T-helper 22 cell (primary cell): ENCODE results near the gene A2ML1.
"Not testable (repeated sequence)": the region's sequence is repeated elsewhere in the genome, so short reads cannot be mapped to it uniquely, and the experiment has no call there.

Experiments
- DNase-seq: peaks from one replicate; pipeline ENCODE4 v3.0.0-alpha.2; 2020; ENCODE audit warnings: low read depth

Gene A2ML1

DNA sequence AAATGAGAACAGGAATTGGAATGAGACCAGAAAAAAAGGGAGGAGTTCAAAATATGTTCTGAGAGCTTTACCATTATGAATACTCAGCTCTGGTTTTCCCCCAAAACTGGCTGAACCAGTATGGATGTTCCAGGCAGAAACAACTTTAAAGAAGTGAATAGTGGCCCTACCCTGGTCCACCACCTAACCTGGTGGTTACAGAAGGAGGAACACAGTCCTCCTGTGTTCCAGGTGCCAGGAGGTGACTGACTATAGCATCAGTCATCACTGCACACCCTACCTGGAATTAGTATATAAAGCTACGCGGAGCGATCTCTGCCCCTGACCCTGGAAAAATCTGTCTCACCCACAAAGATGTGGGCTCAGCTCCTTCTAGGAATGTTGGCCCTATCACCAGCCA lies at the start of gene A2ML1:
Gene A2ML1, plus strand, starts transcription at position 324 of the 400 bp plus-strand sequence. Its CDS starts 31 bp downstream, at position 355.
- no peak for DNase-seq

DNA sequence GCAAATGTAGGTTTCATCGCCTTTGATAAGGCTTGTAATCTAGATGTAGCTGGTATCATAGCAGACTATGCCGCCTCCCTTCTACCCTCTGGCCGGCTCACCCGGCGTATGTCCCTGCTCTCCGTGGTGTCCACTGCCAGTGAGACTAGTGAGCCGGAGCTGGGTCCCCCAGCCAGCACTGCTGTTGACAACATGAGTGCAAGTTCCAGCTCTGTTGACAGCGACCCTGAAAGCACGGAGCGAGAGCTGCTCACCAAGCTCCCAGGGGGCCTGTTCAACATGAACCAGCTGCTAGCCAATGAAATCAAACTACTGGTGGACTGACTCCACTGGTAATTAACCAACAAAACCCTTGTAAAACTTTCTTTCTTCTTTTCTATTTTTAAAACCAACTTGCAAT lies 49.0 kb upstream of the A2ML1 start:
- DNase-seq = no peak

DNA sequence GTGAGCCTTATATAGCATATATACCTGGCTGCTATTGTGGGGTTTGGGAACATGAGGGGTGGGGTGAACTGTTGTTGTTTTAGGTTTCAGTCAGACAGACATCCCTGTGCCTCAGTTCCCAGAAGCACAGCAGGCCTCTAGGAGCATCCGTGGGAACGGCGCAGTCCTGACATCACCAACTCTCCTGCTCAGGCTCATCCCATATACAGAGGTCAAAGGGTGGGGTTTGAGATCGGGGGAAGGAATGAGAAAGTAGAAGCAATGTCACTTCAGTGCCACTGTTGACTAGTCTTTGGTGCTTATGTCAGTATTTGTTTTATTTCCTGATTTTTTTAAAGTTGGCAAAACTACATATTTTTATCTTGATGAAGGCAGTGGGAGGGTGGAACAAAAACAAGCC lies 43.1 kb upstream of the A2ML1 start:
- no peak for DNase-seq

DNA sequence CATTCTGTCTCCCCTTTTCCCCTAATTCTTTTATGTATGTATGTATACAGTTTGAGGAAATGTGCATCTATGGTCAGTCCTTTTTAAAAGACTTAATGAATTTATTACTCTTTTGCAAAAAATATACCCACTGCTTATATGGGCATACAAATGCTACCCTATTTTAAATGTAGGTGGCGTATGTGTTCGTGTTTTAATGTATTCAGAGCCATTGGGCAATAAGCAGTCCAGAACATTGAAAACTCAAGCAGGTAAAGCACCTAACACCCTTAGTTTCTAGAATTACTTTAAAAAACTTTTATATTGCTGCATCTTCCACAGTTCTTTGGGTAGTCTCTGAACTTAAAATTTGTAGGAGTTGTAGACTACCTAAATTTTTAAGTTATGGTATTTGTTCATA lies 42.6 kb upstream of the A2ML1 start:
- no peak for DNase-seq

DNA sequence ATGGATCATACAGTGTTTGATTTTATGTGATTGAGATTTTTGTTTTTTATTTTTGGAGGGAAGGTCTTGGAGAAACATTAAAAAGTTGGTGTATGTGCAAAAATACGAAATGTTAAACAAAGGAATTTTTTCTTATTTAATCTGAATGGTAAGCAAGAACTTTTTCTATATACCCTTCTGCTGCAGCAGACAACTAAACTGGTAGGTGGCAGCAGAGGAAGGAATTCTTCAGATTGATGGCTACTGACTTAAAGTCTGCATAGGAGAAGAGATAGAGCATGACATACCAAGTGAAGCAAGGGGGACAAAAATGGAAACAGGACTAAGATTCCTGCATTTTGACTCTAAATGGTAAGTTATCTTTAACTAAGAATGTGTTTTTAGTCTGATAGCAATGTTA lies 42.0 kb upstream of the A2ML1 start:
- DNase-seq = no peak

DNA sequence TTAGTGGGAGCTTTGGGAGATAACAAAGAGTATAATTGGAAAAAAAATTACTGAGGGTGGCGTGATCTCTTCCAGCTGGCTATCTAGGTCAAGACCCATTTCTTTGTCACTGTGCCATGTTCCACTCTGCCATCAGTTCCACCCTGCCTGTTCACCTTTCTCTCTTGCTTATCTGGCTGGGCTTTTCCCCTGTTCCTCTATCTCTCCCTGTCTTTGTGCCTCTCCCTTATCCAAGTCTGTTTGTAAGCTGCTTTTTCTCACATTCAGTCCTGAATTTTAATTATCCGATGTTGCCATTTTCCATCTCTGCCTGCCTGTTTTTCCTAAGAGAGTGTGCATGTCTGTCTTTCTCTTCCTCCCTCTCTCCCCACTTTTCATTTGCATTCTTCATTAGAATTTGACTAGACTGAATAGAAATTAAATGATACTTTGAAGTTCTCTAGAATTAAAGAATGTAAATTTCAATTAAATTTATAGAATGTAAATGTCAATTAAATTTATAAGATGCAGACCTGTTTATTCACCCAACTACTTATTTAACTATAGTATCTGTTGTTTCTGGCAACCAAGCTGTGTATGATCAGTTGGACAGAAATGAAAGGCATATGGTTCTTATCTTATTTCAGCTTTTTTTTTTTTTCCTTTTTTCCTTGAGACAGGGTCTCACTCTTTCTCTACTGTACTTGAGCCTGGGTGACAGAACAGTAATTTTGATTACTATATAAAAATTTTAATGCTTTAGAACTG lies 40.9 kb upstream of the A2ML1 start:
- no peak for DNase-seq

DNA sequence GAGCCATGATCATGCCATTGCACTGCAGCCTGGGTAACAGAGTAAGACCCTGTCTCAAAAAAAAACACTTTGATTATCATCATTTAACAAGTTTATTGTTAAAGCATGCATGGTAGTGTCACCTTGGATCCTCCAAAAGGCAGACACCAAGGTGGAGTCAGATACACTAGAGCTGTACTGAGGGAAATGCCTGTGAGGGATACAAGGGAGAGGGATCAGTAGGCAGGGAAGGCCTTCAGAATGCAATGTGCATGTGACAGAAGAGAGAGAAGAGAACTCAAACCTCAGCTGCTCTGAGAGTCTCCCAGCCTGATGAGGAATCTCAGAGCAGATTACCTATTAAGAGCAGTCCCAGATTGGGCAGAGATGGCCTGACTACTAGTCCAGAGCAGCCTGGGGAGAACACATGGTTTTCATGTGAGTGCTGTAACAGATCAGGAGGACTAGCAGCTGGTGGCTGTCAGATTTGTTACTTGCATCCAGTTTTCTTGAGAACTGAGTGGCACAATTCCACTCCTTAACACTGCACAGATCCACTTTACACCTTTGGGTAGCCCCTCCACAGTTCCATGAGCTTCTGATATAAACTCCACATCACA lies 38.0 kb upstream of the A2ML1 start:
- DNase-seq = no peak

DNA sequence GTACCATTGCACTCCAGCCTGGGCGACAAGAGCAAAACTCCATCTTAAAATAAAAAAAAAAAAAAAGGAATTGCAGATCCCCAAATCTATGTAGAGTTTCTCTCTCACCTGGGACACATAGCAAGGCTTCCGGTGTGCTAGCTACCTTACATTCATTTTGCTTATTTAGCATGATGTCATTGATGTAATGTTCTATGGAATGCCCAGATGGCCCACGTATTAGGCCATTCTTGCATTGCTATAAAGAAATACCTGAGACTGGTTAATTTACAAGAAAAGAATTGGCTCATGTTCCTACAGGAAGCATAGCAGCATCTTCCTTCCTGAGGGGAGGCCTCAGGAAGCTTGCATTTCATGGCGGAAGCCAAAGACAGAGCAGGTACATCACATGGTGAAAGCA lies 36.9 kb upstream of the A2ML1 start:
- DNase-seq = no peak

DNA sequence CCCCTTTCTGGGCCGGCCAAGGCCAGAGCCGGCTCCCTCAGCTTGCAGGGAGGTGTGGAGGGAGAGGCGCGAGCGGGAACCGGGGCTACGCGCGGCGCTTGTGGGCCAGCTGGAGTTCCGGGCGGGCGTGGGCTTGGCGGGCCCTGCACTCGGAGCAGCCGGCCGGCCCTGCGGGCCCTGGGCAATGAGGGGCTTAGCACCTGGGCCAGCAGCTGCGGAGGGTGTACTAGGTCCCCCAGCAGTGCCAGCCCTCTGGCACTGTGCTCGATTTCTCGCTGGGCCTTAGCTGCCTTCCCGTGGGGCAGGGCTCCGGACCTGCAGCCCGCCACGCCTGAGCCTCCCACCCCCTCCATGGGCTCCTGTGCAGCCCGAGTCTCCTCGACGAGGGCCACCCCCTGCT lies 35.2 kb upstream of the A2ML1 start:
- not testable (repeated sequence) for DNase-seq

DNA sequence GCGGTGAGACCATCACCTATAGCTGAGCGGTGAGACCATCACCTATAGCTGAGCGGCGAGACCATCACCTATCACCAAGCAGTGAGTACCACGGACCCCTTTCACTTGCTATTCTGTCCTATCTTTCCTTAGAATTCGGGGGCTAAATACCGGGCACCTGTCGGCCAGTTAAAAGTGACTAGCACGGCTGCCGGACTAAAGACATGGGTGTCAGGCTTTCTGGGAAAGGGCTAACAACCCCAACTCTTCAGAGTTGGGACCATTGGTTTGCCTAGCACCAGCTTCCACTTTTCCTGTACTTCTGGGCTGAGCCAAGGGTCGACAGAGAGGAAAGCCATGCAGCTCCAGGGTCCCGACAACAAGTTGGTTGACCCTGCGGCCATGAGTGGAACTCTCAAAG lies 33.7 kb upstream of the A2ML1 start:
- not testable (repeated sequence) for DNase-seq

DNA sequence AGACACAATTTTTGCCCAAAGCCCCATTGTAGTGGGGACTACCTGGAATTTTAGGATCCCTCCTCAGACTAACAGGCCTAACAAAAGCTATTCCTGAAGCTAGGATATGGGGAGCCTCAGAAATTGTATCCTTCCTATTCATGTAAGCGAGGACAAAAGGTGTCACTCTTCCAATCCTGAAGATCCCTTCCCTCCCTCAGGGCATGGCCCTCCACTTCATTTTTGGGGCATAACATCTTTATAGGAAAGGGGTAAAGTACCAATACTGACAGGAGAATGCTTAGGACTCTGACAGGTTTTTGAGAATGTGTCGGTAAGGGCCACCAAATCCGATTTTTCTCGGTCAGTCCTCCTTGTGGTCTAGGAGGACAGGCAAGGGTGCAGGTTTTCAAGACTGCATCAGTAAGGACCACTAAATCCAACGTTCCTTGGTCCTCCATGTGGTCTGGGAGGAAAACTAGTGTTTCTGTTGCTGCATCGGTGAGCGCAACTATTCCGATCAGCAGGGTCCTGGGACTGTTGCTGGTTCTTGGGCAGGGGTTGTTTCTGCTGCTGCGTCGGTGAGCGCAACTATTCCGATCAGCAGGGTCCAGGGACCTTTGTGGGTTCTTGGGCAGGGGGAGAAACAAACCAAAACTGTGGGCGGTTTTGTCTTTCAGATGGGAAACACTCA lies 32.9 kb upstream of the A2ML1 start:
- not testable (repeated sequence) for DNase-seq

DNA sequence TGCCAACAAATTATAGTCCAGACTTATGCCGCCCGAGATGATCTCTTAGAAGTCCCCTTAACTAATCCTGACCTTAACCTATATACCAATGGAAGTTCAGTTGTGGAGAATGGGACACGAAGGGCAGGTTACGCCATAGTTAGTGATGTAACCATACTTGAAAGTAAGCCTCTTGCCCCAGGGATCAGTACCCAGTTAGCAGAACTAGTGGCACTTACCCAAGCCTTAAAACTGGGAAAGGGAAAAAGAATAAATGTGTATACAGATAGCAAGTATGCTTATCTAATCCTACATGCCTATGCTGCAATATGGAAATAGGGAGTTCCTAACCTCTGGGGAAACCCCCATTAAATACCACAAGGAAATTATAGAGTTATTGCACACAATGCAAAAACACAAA lies 29.2 kb upstream of the A2ML1 start:
- DNase-seq = not testable (repeated sequence)

DNA sequence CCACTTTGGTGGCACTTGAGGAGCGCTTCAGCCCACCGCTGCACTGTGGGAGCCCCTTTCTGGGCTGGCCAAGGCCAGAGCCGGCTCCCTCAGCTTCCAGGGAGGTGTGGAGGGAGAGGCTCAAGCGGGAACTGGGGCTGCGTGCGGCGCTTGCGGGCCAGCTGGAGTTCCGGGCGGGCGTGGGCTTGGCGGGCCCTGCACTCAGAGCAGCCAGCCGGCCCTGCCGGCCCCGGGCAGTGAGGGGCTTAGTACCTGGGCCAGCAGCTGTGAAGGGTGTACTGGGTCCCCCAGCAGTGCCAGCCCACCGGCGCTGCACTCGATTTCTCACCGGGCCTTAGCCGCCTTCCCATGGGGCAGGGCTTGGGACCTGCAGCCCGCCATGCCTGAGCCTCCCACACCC lies 27.8 kb upstream of the A2ML1 start:
- not testable (repeated sequence) for DNase-seq

DNA sequence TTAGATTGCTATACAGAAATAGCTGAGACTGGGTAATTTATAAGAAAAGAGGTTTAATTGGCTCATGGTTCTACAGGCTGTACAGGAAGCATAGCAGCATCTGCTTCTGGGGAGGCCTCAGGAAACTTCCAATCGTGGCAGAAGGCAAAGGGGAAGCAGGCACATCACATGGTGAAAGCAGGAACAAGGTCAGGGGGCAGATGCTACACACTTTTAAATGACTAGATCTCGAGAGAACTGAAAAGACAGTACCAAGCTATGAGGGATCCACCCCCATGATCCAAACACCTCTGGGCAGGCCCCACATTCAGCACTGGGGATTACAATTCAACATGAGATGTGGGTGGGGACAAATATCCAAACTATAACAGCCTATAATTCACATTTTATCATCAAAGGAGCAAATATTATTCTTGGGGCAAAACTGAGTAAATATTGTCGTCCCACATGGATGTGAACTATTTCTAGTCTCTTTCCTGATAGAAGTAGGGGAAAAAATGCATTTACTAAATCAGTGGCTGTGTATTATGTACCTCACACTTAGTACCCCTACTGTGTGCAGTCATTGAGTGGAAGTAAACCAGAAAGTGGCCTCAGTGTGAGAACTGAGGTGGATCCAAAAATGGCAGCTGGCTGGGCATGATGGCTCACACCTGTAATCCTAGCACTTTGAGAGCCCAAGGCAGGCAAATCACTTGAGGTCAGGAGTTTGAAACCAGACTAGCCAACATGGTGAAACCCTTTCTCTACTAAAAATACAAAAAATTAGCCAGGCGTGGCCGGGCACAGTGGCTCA lies 25.4 kb upstream of the A2ML1 start:
- DNase-seq = no peak

DNA sequence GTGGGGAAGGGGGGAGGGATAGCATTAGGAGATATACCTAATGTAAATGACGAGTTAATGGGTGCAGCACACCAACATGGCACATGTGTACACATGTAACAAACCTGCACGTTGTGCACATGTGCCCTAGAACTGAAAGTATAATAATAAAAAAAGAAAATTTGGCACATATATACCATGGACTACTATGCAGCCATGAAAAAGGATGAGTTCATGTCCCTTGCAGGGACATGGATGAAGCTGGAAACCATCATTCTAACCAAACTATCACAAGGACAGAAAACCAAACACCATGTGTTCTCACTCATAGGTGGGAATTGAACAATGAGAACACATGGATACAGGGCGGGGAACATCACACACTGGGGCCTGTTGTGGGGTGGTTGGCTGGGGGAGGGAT lies 21.2 kb upstream of the A2ML1 start:
- not testable (repeated sequence) for DNase-seq

DNA sequence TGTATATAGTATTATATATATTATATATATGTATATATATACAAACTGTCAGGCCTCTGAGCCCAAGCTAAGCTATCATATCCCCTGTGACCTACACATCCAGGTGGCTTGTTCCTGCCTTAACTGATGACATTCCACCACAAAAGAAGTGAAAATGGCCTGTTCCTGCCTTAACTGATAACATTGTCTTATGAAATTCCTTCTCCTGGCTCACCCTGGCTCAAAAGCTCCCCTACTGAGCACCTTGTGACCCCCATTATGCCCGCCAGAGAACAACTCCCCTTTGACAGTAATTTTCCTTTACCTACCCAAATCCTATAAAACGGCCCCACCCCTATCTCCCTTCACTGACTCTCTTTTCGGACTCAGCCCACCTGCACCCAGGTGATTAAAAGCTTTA lies 17.6 kb upstream of the A2ML1 start:
- DNase-seq = not testable (repeated sequence)

DNA sequence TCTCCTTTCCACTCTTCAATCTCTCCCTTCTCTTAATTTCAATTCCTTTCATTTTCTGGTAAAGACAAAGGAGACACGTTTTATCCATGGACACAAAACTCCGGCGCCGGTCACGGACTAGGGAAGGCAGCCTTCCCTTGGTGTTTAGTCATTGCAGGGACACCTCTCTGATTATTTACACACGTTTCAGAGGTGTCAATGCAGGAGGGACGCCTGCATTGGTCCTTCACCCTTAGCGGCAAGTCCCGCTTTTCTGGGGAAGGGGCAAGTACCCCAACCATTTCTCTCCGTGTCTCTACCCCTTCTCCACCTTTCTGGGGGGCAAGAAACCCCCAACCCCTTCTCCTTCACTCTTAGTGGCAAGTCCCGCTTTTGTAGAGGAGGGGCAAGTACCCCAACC lies 16.9 kb upstream of the A2ML1 start:
- not testable (repeated sequence) for DNase-seq

DNA sequence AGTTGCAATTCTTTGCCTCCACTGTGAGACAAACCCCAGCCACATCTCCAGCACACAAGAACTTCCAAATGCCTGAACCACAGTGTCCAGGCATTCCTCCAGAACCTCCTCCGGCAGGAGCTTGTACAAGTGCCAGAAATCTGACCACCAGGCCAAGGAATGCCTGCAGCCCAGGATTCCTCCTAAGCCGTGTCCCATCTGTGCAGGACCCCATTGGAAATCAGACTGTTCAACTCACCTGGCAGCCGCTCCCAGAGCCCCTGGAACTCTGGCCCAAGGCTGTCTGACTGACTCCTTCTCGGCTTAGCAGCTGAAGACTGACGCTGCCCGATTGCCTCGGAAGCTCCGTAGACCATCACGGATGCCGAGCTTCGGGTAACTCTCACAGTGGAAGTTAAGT lies 15.3 kb upstream of the A2ML1 start:
- not testable (repeated sequence) for DNase-seq

DNA sequence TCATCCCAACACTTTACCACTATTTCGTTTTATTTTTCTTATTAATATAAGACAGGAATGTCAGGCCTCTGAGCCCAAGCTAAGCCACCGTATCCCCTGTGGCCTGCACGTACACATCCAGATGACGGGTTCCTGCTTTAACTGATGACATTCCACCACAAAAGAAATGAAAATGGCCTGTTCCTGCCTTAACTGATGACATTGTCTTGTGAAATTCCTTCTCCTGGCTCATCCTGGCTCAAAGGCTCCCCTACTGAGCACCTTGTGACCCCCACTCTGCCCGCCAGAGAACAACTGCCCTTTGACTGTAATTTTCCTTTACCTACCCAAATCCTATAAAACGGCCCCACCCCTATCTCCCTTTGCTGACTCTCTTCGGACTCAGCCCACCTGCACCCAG lies 12.3 kb upstream of the A2ML1 start:
- not testable (repeated sequence) for DNase-seq

DNA sequence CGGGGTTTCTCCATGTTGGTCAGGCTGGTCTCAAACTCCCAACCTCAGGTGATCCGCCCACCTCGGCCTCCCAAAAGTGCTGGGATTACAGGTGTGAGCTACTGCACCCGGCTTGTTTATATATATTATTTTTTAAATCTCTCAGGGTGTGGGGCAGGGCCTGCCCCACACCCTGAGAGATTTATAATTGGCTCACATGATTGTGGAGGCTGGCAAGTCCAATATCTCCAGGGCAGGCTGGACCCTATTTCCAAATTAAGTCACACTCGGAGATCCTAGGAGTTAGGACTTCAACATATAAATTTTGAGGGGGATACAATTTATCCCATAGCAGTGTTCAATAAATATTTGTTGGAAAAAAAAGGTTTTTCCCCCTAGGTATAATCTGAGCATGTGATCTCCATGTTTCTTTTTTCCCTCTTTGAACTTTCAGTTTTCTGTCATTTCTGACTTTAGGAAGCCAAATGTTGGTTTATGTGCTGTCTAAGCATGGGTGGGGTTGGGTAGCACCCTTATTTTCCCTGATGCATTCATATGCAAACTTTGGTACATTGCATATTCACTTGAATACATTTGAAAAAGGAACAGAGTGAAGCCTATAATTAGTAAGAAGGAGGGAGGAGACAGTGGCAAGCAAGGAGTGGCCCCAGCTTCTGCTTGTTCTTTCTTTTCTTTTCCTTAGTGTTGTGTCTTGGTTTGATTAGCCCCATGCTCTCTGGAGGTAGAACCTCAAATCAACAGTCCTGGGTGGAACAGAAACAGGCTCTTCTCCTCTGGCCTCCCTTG lies 8.7 kb upstream of the A2ML1 start:
- no peak for DNase-seq

DNA sequence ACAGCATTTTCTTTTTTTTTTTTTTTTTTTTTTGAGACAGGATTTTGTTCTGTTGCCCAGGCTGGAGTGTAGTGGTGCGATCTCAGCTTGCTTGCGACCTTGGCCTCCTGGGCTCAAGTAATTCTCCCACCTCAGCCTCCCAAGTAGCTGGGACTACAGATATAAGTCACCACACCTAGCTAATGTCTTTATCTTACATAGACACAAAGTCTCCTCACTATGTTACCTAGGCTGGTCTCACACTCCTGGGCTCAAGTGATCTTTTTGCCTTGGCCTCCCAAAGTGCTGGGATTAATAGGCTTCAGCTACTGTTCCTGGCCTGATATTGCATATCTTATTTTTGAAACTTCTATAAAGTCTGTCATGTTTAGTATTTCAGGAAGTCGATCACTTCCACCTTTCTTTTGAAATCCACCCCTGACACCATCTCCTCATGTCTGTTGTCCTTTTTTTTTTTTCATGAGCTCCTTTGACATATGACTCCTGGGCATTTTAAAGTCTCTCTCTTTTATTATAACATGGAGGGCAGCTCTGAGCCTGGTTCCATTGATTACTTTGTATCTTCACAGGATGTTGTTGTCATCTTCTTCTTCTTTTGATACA lies 5.9 kb upstream of the A2ML1 start:
- no peak for DNase-seq
